K562 (cell line): Measurements from ENCODE around the gene AMIGO1.

Source experiments
- CBFB ChIP-seq: sonication (generic); formaldehyde crosslinking; IDR thresholded peaks from 2 replicates; pipeline ENCODE4 v1.4.0; 2020; ENCODE audit warnings: mild to moderate bottlenecking, missing genetic modification reagents
- EHMT2 ChIP-seq: fragments of 450-650 bp; IDR thresholded peaks from 2 replicates; pipeline ENCODE4 v1.6.1; 2018; ENCODE audit warnings: antibody characterized with exemption
- HDAC1 ChIP-seq, 2 experiments: fragments of 450-650 bp; IDR thresholded peaks; 2 replicates each; pipeline ENCODE4 v1.6.1; 2016 to 2017; ENCODE audit warnings: inconsistent platforms in 1 of 2, mild to moderate bottlenecking in 1 of 2, moderate library complexity in 1 of 2
- HNRNPUL1 ChIP-seq: fragments of 200-400 bp; formaldehyde crosslinking; IDR thresholded peaks from 2 replicates; pipeline ENCODE4 v1.6.1; 2017; ENCODE audit warnings: low read length
- MAFK ChIP-seq: IDR thresholded peaks from 2 replicates; pipeline ENCODE4 v1.6.1; 2011; ENCODE audit warnings: low read length, improper control_type of control experiment
- MXI1 ChIP-seq: IDR thresholded peaks from 2 replicates; pipeline ENCODE4 v1.6.1; 2011; ENCODE audit warnings: low read depth, mild to moderate bottlenecking, improper control_type of control experiment, low read length
- POLR2AphosphoS5 ChIP-seq: IDR thresholded peaks from 2 replicates; pipeline ENCODE4 v1.6.1; 2011; ENCODE audit warnings: mild to moderate bottlenecking, low read depth, low read length, moderate library complexity; ENCODE audit not compliant: control insufficient read depth, insufficient read depth
- TCF7L2 ChIP-seq: fragments of 150-350 bp; IDR thresholded peaks from 2 replicates; pipeline ENCODE4 v1.6.1; 2016; ENCODE audit warnings: low read depth, mild to moderate bottlenecking, low read length, moderate library complexity
- TF ChIP-seq, protein P1 (sequence below), 3 experiments: IDR thresholded peaks in 2 of 3; conservative IDR thresholded peaks in 1 of 3; 2 replicates each; pipeline ENCODE4 v1.5.1; 2011 to 2012; ENCODE audit warnings: low read length in 3 of 3, mild to moderate bottlenecking in 3 of 3, control low read depth in 2 of 3, improper control_type of control experiment in 1 of 3, inconsistent platforms in 1 of 3, low read depth in 1 of 3, mixed read lengths in 1 of 3, moderate library complexity in 1 of 3; ENCODE audit not compliant: insufficient read depth in 2 of 3

DNA sequence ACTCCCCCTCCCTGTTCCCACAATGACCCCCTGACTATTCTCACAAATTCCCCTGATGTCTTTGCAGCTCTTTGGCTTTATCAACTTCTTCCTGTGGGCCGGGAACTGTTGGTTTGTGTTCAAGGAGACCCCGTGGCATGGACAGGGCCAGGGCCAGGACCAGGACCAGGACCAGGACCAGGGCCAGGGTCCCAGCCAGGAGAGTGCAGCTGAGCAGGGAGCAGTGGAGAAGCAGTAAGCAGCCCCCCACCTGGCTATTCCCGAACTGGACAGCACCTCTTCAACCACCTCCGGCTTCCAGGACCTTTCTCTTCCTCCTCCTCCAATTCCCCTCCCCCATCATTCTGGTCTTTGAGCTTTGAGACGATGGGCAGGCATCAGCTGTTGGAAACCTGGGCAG lies 30.2 kb downstream of the AMIGO1 start:
- TF ChIP-seq, protein P1, sequence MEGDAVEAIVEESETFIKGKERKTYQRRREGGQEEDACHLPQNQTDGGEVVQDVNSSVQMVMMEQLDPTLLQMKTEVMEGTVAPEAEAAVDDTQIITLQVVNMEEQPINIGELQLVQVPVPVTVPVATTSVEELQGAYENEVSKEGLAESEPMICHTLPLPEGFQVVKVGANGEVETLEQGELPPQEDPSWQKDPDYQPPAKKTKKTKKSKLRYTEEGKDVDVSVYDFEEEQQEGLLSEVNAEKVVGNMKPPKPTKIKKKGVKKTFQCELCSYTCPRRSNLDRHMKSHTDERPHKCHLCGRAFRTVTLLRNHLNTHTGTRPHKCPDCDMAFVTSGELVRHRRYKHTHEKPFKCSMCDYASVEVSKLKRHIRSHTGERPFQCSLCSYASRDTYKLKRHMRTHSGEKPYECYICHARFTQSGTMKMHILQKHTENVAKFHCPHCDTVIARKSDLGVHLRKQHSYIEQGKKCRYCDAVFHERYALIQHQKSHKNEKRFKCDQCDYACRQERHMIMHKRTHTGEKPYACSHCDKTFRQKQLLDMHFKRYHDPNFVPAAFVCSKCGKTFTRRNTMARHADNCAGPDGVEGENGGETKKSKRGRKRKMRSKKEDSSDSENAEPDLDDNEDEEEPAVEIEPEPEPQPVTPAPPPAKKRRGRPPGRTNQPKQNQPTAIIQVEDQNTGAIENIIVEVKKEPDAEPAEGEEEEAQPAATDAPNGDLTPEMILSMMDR (IDR thresholded peaks at IDR 0.05 in 2 of 3, conservative IDR thresholded peaks at IDR 0.05 in 1 of 3; ENCODE audit: insufficient read depth in 2 of 3, low read depth in 1 of 3, low read length in 3 of 3), result no peak
- no peak for TF ChIP-seq HNRNPUL1
- no peak for TF ChIP-seq POLR2AphosphoS5
- no peak for TF ChIP-seq EHMT2
- TF ChIP-seq TCF7L2, result no peak
- TF ChIP-seq CBFB, result no peak
- TF ChIP-seq HDAC1 (IDR thresholded peaks at IDR 0.05), result no peak
- no peak for TF ChIP-seq MXI1
- TF ChIP-seq MAFK, result no peak
